A549 (cell line): Measurements from ENCODE around the gene PML. TPM values are rescaled to one million over a fixed set of nuclear protein-coding genes. Genes with fewer than 3 reads are reported as not detected.

ENCODE experiments used
- ATAC-seq, 2 experiments: fragments of 200-7000 bp in 1 of 2; fragments of >200 bp in 1 of 2; cut with Nextera tagmentation in 1 of 2; cut with Tn5 transposase in 1 of 2; 3 replicates each; pipeline versions ENCODE4 v1.8.0 to v1.9.1; 2018 to 2020; ENCODE audit warnings: mild to moderate bottlenecking in 1 of 2, moderate library complexity in 1 of 2
- CTCF ChIA-PET: fragments of 300-600 bp; sonication (Branson Sonifier 250); formaldehyde crosslinking; extraction: SDS; loops from one replicate; lab custom pipeline; 2021; ENCODE audit warnings: antibody characterized with exemption, inconsistent platforms; lab: Yijun Ruan, JAX
- POLR2A ChIA-PET: fragments of 350-600 bp; formaldehyde crosslinking; extraction: SDS; loops from one replicate; lab custom pipeline; 2021; ENCODE audit warnings: antibody characterized with exemption, inconsistent platforms; lab: Yijun Ruan, JAX
- DNase-seq, 2 experiments: peaks; one replicate each; pipeline versions ENCODE4 v3.0.0 to v3.0.0-alpha.2; 2011 to 2016; ENCODE audit warnings: low read depth in 1 of 2, low spot score in 1 of 2
- FAIRE-seq: peaks from 2 replicates; lab custom pipeline; 2011; peaks lifted over from hg19 to GRCh38; lab: Jason Lieb, UNC
- H3K27ac ChIP-seq, 2 experiments: fragments of >200 bp; sonication (Bioruptor Twin); formaldehyde crosslinking; 3 replicates each; pipeline ENCODE4 v1.5.1; 2016 to 2017
- H3K4me1 ChIP-seq: fragments of >200 bp; sonication (Bioruptor Twin); formaldehyde crosslinking; 3 replicates; pipeline ENCODE4 v1.6.1; 2016
- H3K4me2 ChIP-seq: fragments of >200 bp; sonication (Bioruptor Twin); formaldehyde crosslinking; 3 replicates; pipeline ENCODE4 v1.6.1; 2016
- H3K4me3 ChIP-seq: fragments of >200 bp; sonication (Bioruptor Twin); formaldehyde crosslinking; 3 replicates; pipeline ENCODE4 v1.5.1; 2016
- H3K9me3 ChIP-seq: fragments of >200 bp; sonication (Bioruptor Twin); formaldehyde crosslinking; 3 replicates; pipeline ENCODE4 v1.6.1; 2016
- CBX2 ChIP-seq: fragments of 200-600 bp; sonication (generic); IDR thresholded peaks from 2 replicates; pipeline ENCODE4 v1.6.1; 2016; ENCODE audit warnings: low read depth, mild to moderate bottlenecking, borderline replicate concordance
- CHD4 ChIP-seq: fragments of 200-600 bp; sonication (generic); IDR thresholded peaks from 2 replicates; pipeline ENCODE4 v1.6.1; 2016; ENCODE audit warnings: antibody characterized with exemption, mild to moderate bottlenecking, borderline replicate concordance
- EHF ChIP-seq: fragments of 250-450 bp; sonication (Bioruptor Pico); IDR thresholded peaks from 2 replicates; pipeline ENCODE4 v1.5.0; 2020; ENCODE audit warnings: mild to moderate bottlenecking
- FOSL2 ChIP-seq, 2 experiments: fragments of 450-650 bp in 1 of 2; fragments of >200 bp in 1 of 2; sonication (Bioruptor Twin) in 1 of 2; formaldehyde crosslinking; IDR thresholded peaks; 2 replicates each; pipeline versions ENCODE4 v1.5.0 to v1.6.1; 2016 to 2020; ENCODE audit warnings: mild to moderate bottlenecking in 1 of 2, moderate library complexity in 1 of 2
- FOXS1 ChIP-seq: fragments of 250-450 bp; sonication (Bioruptor Pico); IDR thresholded peaks from 2 replicates; pipeline ENCODE4 v1.5.0; 2020; ENCODE audit warnings: mild to moderate bottlenecking, moderate library complexity
- GATA3 ChIP-seq: IDR thresholded peaks from 2 replicates; pipeline ENCODE4 v1.6.1; 2012; ENCODE audit warnings: borderline replicate concordance
- HEYL ChIP-seq: fragments of 250-450 bp; sonication (Bioruptor Pico); IDR thresholded peaks from 2 replicates; pipeline ENCODE4 v1.8.0; 2021; ENCODE audit warnings: mild to moderate bottlenecking, moderate library complexity
- HOXB13 ChIP-seq: fragments of 250-450 bp; sonication (Bioruptor Pico); IDR thresholded peaks from 2 replicates; pipeline ENCODE4 v1.5.0; 2020; ENCODE audit warnings: low read depth, mild to moderate bottlenecking, moderate library complexity
- KDM5A ChIP-seq: fragments of 200-600 bp; sonication (generic); IDR thresholded peaks from 2 replicates; pipeline ENCODE4 v1.6.1; 2016; ENCODE audit warnings: antibody characterized with exemption, mild to moderate bottlenecking
- MYC ChIP-seq: IDR thresholded peaks from 2 replicates; pipeline ENCODE4 v1.6.1; 2012; ENCODE audit warnings: mild to moderate bottlenecking, inconsistent platforms, low read length, improper control_type of control experiment, borderline replicate concordance
- NPAS2 ChIP-seq: fragments of 250-450 bp; sonication (Bioruptor Pico); IDR thresholded peaks from 2 replicates; pipeline ENCODE4 v1.8.0; 2022; ENCODE audit warnings: mild to moderate bottlenecking, moderate library complexity, borderline replicate concordance
- RFX5 ChIP-seq: fragments of 450-650 bp; IDR thresholded peaks from 2 replicates; pipeline ENCODE4 v1.7.1; 2014; ENCODE audit warnings: antibody characterized with exemption, mild to moderate bottlenecking, moderate library complexity
- ZSCAN20 ChIP-seq: fragments of 250-450 bp; sonication (Bioruptor Pico); IDR thresholded peaks from 2 replicates; pipeline ENCODE4 v1.8.0; 2022; ENCODE audit warnings: mild to moderate bottlenecking, moderate library complexity
- WGBS: methylation state at CpG from one replicate; pipeline ENCODE4 v1.1.6; 2017; ENCODE audit errors: missing lambda C conversion rate; 5-methylcytosine and 5-hydroxymethylcytosine counted together
- polyA plus RNA-seq, 4 experiments: library from polyadenylated mRNA; depleted of rRNA in 3 of 4; stranded (reverse); fragments of >200 nt; fragmentation: RNase III in 1 of 4; extraction: RNeasy Plus Mini Kit Qiagen cat#74134 plus additional on column Dnase treatment in 1 of 4; gene quantifications; 2 replicates in 3 of 4; 3 replicates in 1 of 4; pipeline ENCODE4 v1.2.3, GENCODE V29; 2011 to 2017
- TF ChIP-seq, protein P1 (sequence below): fragments of 250-450 bp; sonication (Bioruptor Pico); IDR thresholded peaks from 2 replicates; pipeline ENCODE4 v1.5.0; 2020; ENCODE audit warnings: low read depth, mild to moderate bottlenecking, moderate library complexity
- TF ChIP-seq, protein P2 (sequence below): IDR thresholded peaks from 2 replicates; pipeline ENCODE4 v1.6.1; 2012
- TF ChIP-seq, protein P3 (sequence below): IDR thresholded peaks from 2 replicates; pipeline ENCODE4 v1.6.1; 2012
- TF ChIP-seq, protein P4 (sequence below): fragments of 450-650 bp; IDR thresholded peaks from 2 replicates; pipeline ENCODE4 v1.6.1; 2014; ENCODE audit warnings: antibody characterized with exemption
- TF ChIP-seq, protein P5 (sequence below): fragments of 250-450 bp; sonication (Bioruptor Pico); IDR thresholded peaks from 2 replicates; pipeline ENCODE4 v1.5.0; 2021; ENCODE audit warnings: mild to moderate bottlenecking, moderate library complexity, borderline replicate concordance
- TF ChIP-seq, protein P6 (sequence below): fragments of >200 bp; sonication (Bioruptor Twin); formaldehyde crosslinking; IDR thresholded peaks from 3 replicates; pipeline ENCODE4 v1.6.1; 2016

Gene PML
- polyA plus RNA-seq, 2 of the 4 experiments (the other 2 are of a cell fraction) = 2.1 to 8.5 TPM

DNA sequence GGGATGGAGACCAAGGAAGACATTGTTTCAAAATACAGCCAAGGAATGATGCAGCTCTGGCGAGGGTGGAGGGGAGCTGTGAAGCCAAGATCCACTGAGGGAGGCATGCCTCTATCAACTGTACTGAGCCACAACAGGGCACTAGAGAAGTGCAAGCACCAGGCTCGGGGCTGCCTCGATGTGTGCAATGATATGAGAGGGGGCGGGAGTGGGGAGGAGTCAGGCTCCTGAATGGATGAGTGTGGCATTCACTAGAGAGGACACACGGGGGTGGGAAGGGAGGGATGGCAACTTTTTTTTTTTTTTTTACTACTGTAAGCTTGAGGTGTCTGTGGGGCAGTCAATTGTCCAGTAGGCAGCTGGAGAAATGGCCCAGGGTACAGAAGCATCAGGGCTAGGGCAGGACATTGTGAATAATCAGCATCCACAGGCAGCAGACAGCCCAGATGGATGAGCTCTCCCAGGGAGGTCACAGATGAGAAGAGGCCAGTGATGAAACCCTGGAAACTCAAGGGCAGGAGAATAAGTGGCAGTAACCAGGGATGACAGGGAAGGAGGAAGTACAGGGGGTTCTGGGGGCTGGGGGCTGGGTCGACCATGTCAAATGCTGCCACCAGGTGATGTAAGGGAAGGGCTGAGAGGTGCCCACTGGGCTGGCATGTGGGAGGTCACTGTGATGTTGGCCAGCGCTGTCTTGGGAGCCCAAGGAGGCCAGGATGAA, 8.3 kb upstream of the PML start:
- H3K9me3 ChIP-seq = no peaks in the 10 kb centered on the region
- H3K4me2 ChIP-seq = no peak overlapping the region
- ChIA-PET POLR2A (no interaction called here), CTCF (interaction anchor here (1.2 to 6.5 kb wide), 4 partner anchors 13 to 51 kb away, joined by 3 to 46 read pairs (median 6); no protein-coding TSS in a partner anchor)
- H3K4me3 ChIP-seq = no peak overlapping the region
- 60% methylated on average over 3 of the region's 7 CpGs for WGBS
- no peak for FAIRE-seq
- peaks cover 41% of the 10 kb centered on the region for H3K4me1 ChIP-seq
- no peak for ATAC-seq
- no peak for DNase-seq
- TF ChIP-seq KDM5A (no peak), HEYL (CRISPR knock-in tag) (no peak), GATA3 (no peak)
- no peak overlapping the region for H3K27ac ChIP-seq

DNA sequence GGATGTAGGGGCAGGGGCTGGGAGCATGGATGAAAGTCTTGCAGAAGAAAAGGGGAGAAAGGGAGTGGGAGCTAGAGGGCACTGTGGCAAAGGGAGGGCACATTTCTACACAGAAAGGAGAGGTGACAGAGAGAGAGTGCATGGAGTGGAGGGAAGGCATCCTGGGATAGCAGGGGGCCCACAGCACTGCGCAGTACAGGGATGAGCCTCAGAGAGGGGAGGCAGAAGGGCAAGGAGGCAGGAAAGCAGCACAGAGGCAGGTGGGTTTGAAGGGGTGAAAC, 7.8 kb upstream of the PML start:
- ChIA-PET POLR2A (no interaction called here), CTCF (interaction anchor here (1.2 to 6.5 kb wide), 3 partner anchors 14 to 36 kb away, joined by 3 to 46 read pairs (median 4); no protein-coding TSS in a partner anchor)
- Histone ChIP-seq H3K4me2 (no peak overlapping the region), H3K27ac (peak overlapping the region in 1 of 2 experiments; percentile 35; a peak in 1 of 6 replicates), H3K4me1 (peaks cover 44% of the 10 kb centered on the region), H3K9me3 (no peaks in the 10 kb centered on the region), H3K4me3 (no peak overlapping the region)
- TF ChIP-seq, protein P1, sequence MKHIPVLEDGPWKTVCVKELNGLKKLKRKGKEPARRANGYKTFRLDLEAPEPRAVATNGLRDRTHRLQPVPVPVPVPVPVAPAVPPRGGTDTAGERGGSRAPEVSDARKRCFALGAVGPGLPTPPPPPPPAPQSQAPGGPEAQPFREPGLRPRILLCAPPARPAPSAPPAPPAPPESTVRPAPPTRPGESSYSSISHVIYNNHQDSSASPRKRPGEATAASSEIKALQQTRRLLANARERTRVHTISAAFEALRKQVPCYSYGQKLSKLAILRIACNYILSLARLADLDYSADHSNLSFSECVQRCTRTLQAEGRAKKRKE (CRISPR knock-in tag) = no peak
- TF ChIP-seq NPAS2 (CRISPR knock-in tag) = no peak
- TF ChIP-seq, protein P2, sequence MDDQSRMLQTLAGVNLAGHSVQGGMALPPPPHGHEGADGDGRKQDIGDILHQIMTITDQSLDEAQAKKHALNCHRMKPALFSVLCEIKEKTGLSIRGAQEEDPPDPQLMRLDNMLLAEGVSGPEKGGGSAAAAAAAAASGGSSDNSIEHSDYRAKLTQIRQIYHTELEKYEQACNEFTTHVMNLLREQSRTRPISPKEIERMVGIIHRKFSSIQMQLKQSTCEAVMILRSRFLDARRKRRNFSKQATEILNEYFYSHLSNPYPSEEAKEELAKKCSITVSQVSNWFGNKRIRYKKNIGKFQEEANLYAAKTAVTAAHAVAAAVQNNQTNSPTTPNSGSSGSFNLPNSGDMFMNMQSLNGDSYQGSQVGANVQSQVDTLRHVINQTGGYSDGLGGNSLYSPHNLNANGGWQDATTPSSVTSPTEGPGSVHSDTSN = no peak
- no peak for TF ChIP-seq EHF
- no peak for TF ChIP-seq FOXS1 (CRISPR knock-in tag)
- TF ChIP-seq ZSCAN20 = no peak
- TF ChIP-seq, protein P3, sequence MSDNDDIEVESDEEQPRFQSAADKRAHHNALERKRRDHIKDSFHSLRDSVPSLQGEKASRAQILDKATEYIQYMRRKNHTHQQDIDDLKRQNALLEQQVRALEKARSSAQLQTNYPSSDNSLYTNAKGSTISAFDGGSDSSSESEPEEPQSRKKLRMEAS = no peak
- TF ChIP-seq, protein P4, sequence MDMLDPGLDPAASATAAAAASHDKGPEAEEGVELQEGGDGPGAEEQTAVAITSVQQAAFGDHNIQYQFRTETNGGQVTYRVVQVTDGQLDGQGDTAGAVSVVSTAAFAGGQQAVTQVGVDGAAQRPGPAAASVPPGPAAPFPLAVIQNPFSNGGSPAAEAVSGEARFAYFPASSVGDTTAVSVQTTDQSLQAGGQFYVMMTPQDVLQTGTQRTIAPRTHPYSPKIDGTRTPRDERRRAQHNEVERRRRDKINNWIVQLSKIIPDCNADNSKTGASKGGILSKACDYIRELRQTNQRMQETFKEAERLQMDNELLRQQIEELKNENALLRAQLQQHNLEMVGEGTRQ = no peak
- TF ChIP-seq, protein P5, sequence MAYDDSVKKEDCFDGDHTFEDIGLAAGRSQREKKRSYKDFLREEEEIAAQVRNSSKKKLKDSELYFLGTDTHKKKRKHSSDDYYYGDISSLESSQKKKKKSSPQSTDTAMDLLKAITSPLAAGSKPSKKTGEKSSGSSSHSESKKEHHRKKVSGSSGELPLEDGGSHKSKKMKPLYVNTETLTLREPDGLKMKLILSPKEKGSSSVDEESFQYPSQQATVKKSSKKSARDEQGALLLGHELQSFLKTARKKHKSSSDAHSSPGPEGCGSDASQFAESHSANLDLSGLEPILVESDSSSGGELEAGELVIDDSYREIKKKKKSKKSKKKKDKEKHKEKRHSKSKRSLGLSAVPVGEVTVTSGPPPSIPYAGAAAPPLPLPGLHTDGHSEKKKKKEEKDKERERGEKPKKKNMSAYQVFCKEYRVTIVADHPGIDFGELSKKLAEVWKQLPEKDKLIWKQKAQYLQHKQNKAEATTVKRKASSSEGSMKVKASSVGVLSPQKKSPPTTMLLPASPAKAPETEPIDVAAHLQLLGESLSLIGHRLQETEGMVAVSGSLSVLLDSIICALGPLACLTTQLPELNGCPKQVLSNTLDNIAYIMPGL (CRISPR knock-in tag) = no peak
- TF ChIP-seq, protein P6, sequence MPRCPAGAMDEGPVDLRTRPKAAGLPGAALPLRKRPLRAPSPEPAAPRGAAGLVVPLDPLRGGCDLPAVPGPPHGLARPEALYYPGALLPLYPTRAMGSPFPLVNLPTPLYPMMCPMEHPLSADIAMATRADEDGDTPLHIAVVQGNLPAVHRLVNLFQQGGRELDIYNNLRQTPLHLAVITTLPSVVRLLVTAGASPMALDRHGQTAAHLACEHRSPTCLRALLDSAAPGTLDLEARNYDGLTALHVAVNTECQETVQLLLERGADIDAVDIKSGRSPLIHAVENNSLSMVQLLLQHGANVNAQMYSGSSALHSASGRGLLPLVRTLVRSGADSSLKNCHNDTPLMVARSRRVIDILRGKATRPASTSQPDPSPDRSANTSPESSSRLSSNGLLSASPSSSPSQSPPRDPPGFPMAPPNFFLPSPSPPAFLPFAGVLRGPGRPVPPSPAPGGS = no peak
- DNase-seq (no peak), ATAC-seq (no peak), FAIRE-seq (no peak)
- WGBS = 94% methylated on average over 1 of the region's 1 CpG

DNA sequence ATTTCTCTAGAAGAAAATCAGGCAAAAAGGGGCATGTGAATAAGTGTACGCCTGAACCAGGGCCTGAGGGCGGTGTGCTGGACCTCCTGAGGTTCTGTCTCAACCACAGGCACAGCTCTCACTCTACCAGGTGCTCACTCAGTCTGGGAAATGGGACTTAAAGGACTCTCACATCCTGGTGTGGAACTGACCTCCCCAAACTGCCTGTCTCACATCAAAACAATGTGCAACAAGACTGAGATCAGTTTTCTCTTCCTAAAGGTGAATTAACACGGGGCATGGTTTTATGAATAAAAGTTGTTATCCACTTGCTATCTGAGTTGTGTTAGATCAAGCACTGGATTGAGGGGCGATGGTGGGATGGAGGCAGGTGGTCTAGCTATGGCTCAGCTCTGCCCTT, 7.3 kb upstream of the PML start:
- Histone ChIP-seq H3K4me1 (peaks cover 44% of the 10 kb centered on the region), H3K4me2 (no peak overlapping the region), H3K9me3 (no peaks in the 10 kb centered on the region), H3K4me3 (no peak overlapping the region), H3K27ac (peak overlapping the region in 1 of 2 experiments; percentile 76; a peak in 2 of 6 replicates)
- POLR2A ChIA-PET = no interaction called here
- ATAC-seq (no peak), DNase-seq (no peak), FAIRE-seq (no peak)
- WGBS = 83% methylated on average over 4 of the region's 4 CpGs
- TF ChIP-seq HOXB13 (CRISPR knock-in tag) (no peak), RFX5 (no peak), MYC (no peak), CHD4 (no peak), CBX2 (no peak), FOSL2 (IDR thresholded peaks at IDR 0.05) (no peak), FOSL2 (CRISPR knock-in tag; IDR thresholded peaks at IDR 0.05) (no peak)
- CTCF ChIA-PET = interaction anchor here (0.8 to 6.5 kb wide), 3 partner anchors 14 to 321 kb away, joined by 3 to 46 read pairs (median 8); no protein-coding TSS in a partner anchor
